HFFc6 (cell line): ENCODE results near the gene MOGAT1. TPM values are rescaled to one million over a fixed set of nuclear protein-coding genes. Genes with fewer than 3 reads are reported as not detected.
A peak's percentile ranks its signal among the peaks of the same experiment; 100 is the strongest.

Experiments used
- DNase-seq: peaks from one replicate; pipeline ENCODE4 v3.0.0-alpha.2; 2018
- H3K27ac Mint-ChIP-seq: 2 replicates; pipeline ENCODE4 v1.8.0; 2020; ENCODE audit warnings: mild to moderate bottlenecking, mixed read lengths
- H3K27me3 Mint-ChIP-seq: 2 replicates; pipeline ENCODE4 v1.8.0; 2021; ENCODE audit warnings: mild to moderate bottlenecking, moderate library complexity, mixed read lengths; ENCODE audit not compliant: insufficient read depth
- H3K36me3 Mint-ChIP-seq: 2 replicates; pipeline ENCODE4 v1.8.0; 2021; ENCODE audit warnings: low read depth, mixed read lengths
- H3K4me1 Mint-ChIP-seq: 2 replicates; pipeline ENCODE4 v1.8.0; 2020; ENCODE audit warnings: low read depth, mixed read lengths
- H3K4me3 Mint-ChIP-seq: 2 replicates; pipeline ENCODE4 v1.8.0; 2020; ENCODE audit warnings: mild to moderate bottlenecking, moderate library complexity, mixed read lengths
- H3K9me3 Mint-ChIP-seq: 2 replicates; pipeline ENCODE4 v1.8.0; 2020; ENCODE audit warnings: mild to moderate bottlenecking, mixed read lengths
- CTCF ChIP-seq: fragments of 200-600 bp; sonication (generic); IDR thresholded peaks from 2 replicates; pipeline ENCODE4 v1.5.0; 2021; ENCODE audit warnings: antibody characterized with exemption, mild to moderate bottlenecking
- total RNA-seq, 6 experiments: library from RNA; stranded (reverse); fragmentation: NEBNext Ultra II Directional; extraction: Animal tissue kit (Norgen Biotek cat#: 25700); gene quantifications; 2 replicates in 1 of 6; 3 replicates in 5 of 6; pipeline ENCODE4 v1.2.3, GENCODE V29; 2021

The MOGAT1 gene
- total RNA-seq, 6 experiments from 2014 or later: not detected

- no peaks in the 10 kb centered on the region for H3K9me3 Mint-ChIP-seq
- H3K36me3 Mint-ChIP-seq: no peaks in the 10 kb centered on the region
- H3K4me1 Mint-ChIP-seq: peaks cover 36% of the 10 kb centered on the region
- no peak for DNase-seq
- H3K4me3 Mint-ChIP-seq: no peak overlapping the region
- H3K27ac Mint-ChIP-seq: peak overlapping the region; percentile 34
- H3K27me3 Mint-ChIP-seq: no peaks in the 10 kb centered on the region
- no peak for TF ChIP-seq CTCF
These were observed 74.5 kb downstream of the MOGAT1 start for GRCh38 chr2:222745836-222746559.

- Mint-ChIP-seq H3K9me3 (no peaks in the 10 kb centered on the region), H3K27me3 (no peaks in the 10 kb centered on the region), H3K4me3 (no peak overlapping the region), H3K36me3 (no peaks in the 10 kb centered on the region), H3K27ac (no peak overlapping the region), H3K4me1 (peaks cover 36% of the 10 kb centered on the region)
- DNase-seq: no peak
- no peak for TF ChIP-seq CTCF
These were observed 76.2 kb downstream of the MOGAT1 start for GRCh38 chr2:222747526-222748160.

- H3K27me3 Mint-ChIP-seq: no peaks in the 10 kb centered on the region
- no peak for DNase-seq
- TF ChIP-seq CTCF: no peak
- H3K9me3 Mint-ChIP-seq: no peaks in the 10 kb centered on the region
- no peak overlapping the region for H3K4me3 Mint-ChIP-seq
- H3K36me3 Mint-ChIP-seq: no peaks in the 10 kb centered on the region
- no peak overlapping the region for H3K27ac Mint-ChIP-seq
- H3K4me1 Mint-ChIP-seq: peaks cover 32% of the 10 kb centered on the region
These were observed 79.1 kb downstream of the MOGAT1 start for GRCh38 chr2:222750533-222750932.

GRCh38 chr2:222751238-222751637 lies 79.8 kb downstream of the MOGAT1 start:
- Mint-ChIP-seq H3K4me3 (no peak overlapping the region), H3K27me3 (no peaks in the 10 kb centered on the region), H3K4me1 (peaks cover 32% of the 10 kb centered on the region), H3K27ac (no peak overlapping the region), H3K36me3 (no peaks in the 10 kb centered on the region), H3K9me3 (no peaks in the 10 kb centered on the region)
- no peak for TF ChIP-seq CTCF
- DNase-seq: no peak

GRCh38 chr2:222751821-222752719 lies 80.6 kb downstream of the MOGAT1 start:
- TF ChIP-seq CTCF: no peak
- Mint-ChIP-seq H3K27ac (no peak overlapping the region), H3K36me3 (no peaks in the 10 kb centered on the region), H3K27me3 (no peaks in the 10 kb centered on the region), H3K4me1 (peaks cover 37% of the 10 kb centered on the region), H3K9me3 (no peaks in the 10 kb centered on the region), H3K4me3 (no peak overlapping the region)
- DNase-seq: no peak
